ENCODE results near the gene ASB13.

The ASB13 gene

DNA sequence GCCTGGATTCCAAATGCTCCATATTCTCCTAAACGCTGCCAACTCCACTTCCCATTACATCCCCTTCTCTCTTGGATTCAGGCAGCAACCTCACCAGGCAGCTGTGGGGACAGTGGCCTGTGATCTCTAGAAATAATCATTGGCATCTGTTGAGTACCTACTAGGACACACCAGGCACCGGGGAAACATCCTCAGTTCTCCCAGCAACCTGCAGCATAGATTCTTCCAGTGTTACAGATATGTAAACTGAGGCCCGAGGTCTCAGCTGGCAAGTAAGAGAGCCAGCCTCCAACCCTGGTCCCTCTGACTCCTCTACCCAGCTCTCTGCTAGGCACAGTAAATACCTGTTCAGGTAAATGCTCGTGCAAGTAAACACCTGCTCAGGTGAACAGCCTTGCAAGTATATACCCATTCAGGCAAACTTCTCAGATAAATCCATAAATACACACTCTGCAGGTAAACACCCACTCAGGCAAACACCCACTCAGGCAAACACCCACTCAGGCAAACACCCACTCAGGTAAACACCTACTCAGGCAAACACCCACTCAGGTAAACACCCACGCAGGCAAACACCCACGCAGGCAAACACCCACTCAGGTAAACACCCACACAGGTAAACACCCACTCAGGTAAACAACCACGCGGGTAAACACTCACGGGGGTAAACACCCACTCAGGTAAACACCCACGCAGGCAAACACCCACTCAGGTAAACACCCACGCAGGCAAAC lies 18.7 kb downstream of the ASB13 start:
- no peak for DNase-seq

DNA sequence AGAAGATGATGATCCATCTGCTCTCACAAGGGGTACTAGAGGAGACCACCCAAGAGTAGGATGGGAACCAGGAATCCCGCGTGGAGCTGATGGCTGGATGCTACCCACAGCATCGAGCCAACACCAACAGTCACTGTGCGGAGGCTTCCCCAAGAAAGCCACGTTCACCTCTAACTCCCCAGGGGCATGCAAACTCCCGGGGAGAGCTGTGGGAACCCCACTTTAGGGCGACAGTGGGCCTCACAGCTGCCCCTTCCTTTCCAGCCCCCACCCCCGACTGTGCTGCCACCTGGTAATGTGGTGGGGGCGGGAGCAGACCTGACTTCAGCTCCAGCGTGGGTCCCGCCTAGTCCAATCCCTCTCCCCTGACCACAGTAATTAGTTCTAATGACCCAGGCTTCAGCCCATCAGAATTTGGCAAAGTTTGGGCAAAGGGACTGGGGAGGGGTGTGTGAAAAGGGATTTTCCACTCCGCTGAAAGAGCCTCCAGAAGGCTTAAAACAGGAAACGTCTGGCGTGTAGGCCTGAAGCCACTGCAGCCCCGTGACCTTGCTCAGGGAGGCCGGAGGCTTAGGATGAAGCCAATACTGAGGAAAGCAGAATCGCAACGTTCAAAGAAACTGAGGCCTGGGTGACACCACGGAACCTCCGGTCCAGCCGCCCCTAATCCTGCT lies 20.3 kb downstream of the ASB13 start:
- peak; percentile 29 for DNase-seq

GRCh38 chr10:5645375-5645774 lies 21.0 kb downstream of the ASB13 start:
- peak; percentile 44 for DNase-seq

GRCh38 chr10:5644930-5645329 lies 21.5 kb downstream of the ASB13 start:
- DNase-seq = peak; percentile 83

- no peak for DNase-seq
These were observed 22.9 kb downstream of the ASB13 start for GRCh38 chr10:5643346-5644067.

DNA sequence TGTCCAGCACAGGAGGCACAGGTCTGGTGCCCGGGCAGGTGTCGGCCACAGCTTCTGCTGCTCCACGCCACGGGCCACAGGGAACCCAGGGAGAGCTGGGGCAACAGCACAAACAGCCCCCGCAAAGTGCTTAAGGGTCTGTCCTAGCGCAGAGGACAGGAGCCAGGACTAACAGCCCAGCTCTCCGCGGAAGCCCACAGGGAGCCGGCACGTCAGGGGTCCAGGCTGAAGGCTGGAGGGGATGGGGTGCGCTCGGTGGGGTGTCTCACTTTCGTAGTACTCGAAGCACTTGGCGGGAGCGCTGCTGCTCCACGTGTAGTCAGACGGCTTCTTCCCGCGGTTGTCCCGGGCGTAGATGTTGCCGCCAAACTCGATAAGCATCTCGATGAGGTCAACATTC lies 24.9 kb downstream of the ASB13 start:
- no peak for DNase-seq

- no peak for DNase-seq
These were observed 25.9 kb downstream of the ASB13 start for GRCh38 chr10:5640501-5640900.

DNA sequence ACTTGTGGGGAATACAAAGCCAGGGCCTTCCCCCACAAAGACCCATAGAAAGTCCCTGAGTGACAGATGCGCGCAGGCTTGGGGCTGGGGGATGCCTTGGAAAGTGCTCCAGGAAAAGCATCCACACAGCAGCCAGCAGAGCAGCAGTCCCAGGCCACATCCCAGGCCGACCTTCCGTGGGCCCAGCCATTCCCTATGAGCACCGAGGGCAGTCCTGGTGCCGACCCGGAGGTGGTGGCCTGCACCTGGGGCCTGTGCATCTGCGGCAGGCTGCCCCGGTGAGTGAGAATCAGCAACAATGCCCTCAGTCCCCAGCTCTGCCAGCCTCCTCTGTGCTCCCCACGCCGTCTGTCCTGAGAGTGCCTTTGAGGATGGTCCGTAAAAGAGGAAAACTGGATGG lies 26.4 kb downstream of the ASB13 start:
- DNase-seq = no peak

- no peak for DNase-seq
These were observed 27.3 kb downstream of the ASB13 start for GRCh38 chr10:5639066-5639465.

DNA sequence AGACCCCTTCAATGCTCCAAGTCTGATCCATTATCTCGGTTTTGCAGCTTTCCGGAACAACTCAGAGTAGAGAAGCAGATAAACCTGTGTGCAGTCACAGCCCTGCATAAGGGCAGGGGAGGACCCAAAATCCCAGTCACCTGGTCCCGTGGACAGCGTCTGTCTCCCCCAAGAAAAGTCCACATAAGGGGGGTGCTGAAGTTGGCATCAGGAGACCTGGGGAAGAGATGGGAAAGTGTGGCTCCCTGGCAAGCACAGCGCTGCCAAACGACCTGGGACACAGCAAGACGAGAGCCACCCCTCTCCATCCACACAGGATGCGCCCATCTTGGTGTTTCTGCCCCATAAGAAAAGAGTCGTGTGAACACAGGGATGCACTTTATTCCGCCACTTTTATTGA lies 27.9 kb downstream of the ASB13 start:
- no peak for DNase-seq

GRCh38 chr10:5634918-5635317 lies 31.5 kb downstream of the ASB13 start:
- DNase-seq = no peak

DNA sequence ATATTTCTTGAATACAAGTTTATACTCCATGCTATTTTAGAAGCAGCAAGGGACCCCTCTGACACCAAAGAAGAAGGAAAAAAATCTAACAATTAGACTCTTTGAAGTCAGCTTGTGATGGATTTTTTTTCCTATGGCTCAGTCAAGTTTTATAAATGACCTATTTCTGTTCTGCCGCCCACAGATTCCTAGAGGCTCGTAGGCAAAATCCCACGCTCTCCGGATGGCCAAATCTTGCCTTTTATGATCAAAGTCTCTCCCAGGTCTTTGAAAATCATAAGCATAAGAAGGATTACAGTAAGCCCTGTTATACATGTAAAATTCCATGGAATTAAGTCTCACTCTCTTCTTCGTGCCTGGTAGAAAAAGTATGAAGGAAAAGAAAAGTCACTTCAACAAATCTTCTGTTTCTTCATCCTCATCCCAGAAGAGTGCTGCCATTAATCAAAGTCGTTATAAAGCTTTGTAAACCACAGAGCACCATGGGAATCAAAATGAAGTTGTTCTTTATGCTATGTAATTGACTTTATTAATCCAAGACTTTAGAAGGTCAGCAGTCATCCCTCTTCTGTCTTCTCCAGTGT lies 33.1 kb downstream of the ASB13 start:
- DNase-seq = no peak

DNA sequence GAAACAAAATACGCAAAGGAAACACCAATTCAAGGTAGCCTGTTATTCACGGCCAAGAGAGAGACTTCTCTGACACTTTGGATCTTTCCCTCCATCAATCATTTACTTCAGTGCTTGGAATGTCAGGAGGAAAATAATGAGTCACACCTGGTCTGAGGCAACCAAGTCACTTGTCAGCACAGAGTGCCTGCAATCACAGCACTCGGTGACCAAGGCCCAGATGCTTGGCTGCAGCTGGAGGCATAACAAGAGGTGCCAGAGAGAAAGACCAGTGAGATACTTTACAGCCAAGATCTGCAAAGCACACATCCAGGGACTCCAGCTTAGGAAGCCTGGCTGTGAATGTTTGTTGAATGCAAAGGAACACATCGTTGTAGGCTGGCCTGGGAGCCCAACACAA lies 33.9 kb downstream of the ASB13 start:
- no peak for DNase-seq

- DNase-seq = no peak
These were observed 34.5 kb downstream of the ASB13 start for GRCh38 chr10:5631936-5632335.

DNA sequence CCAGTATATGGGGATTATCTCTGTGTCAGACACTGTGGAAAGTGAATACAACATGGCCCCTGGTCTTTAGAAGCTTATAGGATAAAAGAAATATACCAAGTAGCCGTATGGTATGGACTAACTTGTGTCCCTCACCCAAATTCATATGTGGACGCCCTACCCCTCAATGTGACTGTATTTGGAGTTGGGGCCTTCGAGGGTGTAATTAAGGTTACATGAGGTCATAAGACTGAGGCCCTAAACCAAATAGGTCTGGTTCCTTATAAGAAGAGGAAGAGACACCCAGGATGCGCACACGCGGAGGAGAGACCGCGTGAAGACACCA lies 36.3 kb downstream of the ASB13 start:
- no peak for DNase-seq

GRCh38 chr10:5629303-5630111 lies 36.9 kb downstream of the ASB13 start:
- DNase-seq = peak; percentile 84

- DNase-seq = no peak
These were observed 37.7 kb downstream of the ASB13 start for GRCh38 chr10:5628451-5629302.

GRCh38 chr10:5627486-5628044 lies 38.8 kb downstream of the ASB13 start:
- no peak for DNase-seq

DNA sequence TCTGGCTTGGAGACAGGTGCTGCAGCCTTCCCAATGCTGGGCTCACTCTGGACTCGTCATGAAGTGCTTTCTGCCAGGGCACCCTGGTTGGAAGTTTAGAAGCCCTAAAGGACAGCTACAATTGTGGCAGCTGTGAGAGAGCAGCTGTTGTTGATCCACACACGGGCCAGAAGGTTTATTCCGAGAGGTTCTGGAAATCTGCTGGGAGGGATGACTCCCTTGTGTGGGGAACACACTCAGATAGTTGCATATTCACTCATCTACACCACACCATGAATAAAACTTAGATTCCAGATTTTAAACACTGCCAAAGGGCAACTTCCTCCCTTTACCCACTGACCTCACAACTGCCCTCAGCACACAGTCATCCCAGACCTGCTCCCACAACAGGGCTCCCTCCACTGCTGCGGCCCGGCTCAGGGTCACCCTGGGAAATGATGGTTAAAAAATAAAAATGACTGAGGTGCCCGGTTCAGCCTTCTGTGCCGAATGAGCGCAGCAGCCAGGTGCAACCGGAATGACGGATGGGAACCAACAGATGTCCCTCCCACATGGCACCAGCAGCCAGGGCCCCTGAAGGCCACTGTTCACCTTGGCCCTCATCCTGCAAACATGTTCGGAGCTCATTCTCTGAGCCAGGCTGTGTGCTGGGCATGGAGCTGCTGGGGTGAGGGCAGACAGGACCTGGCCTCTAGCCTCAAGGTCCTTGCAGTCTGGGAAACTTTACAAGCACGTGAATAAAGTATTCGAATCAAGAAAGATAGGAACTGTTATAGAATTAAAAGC lies 40.2 kb downstream of the ASB13 start:
- no peak for DNase-seq

DNA sequence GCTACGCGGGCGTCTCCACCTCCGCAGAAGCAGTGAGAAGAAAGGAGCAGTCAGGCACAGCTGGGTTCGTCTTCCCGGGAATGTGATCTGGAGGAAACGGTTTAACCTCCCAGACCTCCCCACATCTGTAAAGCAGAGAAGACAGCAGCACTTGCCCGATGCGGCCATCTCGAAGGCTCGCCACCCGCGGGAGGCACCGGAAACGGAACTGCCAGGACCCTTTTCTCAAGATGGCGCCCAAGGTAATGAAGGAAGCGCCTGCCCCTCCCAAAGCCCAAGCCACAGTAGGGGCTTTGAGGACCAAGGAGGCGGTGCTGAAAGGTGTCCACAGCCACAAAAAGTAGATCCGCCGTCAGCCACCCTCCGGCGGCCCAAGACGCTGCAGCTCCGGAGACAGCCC lies 41.7 kb downstream of the ASB13 start:
- DNase-seq = no peak
